Measurements from ENCODE around the gene PAQR7. TPM values are rescaled to one million over a fixed set of nuclear protein-coding genes. Genes with fewer than 3 reads are reported as not detected.

Gene PAQR7
- total RNA-seq, 1 donor from 2014 or later, result 12.6 TPM

GRCh38 chr1:25876693-25877077, 1.2 kb upstream of the PAQR7 start:
- TF ChIP-seq CTCF (IDR thresholded peaks at IDR 0.05; ENCODE audit: insufficient read depth, low read length, severe bottlenecking), result no peak
- no peak for FAIRE-seq

GRCh38 chr1:25875856-25876692, 566 bp upstream of the PAQR7 start:
- FAIRE-seq (no peak), DNase-seq (ENCODE audit: low read depth) (peak; percentile 71)
- Histone ChIP-seq H3K36me3 (ENCODE audit: control insufficient read depth, insufficient read depth, low read length) (no peaks in the 10 kb centered on the region), H3K27me3 (ENCODE audit: control insufficient read depth, insufficient read depth, low read length) (no peaks in the 10 kb centered on the region), H3K4me3 (ENCODE audit: low read depth, low read length) (peak overlapping the region; percentile 87)
- no peak for TF ChIP-seq CTCF (IDR thresholded peaks at IDR 0.05; ENCODE audit: insufficient read depth, low read length, severe bottlenecking)

More at GRCh38 chr1:25876693-25877077, 1.2 kb upstream of the PAQR7 start:
- no peak overlapping the region for H3K4me3 ChIP-seq (ENCODE audit: low read depth, low read length)
- no peaks in the 10 kb centered on the region for H3K36me3 ChIP-seq (ENCODE audit: control insufficient read depth, insufficient read depth, low read length)
- DNase-seq (ENCODE audit: low read depth), result no peak
- no peaks in the 10 kb centered on the region for H3K27me3 ChIP-seq (ENCODE audit: control insufficient read depth, insufficient read depth, low read length)

GRCh38 chr1:25874635-25875153, 814 bp downstream of the PAQR7 start:
- H3K4me3 ChIP-seq (ENCODE audit: low read depth, low read length), result peak overlapping the region; percentile 87
- FAIRE-seq, result no peak
- no peak for DNase-seq (ENCODE audit: low read depth)
- no peaks in the 10 kb centered on the region for H3K27me3 ChIP-seq (ENCODE audit: control insufficient read depth, insufficient read depth, low read length)
- H3K36me3 ChIP-seq (ENCODE audit: control insufficient read depth, insufficient read depth, low read length), result peaks cover 4% of the 10 kb centered on the region
- TF ChIP-seq CTCF (IDR thresholded peaks at IDR 0.05; ENCODE audit: insufficient read depth, low read length, severe bottlenecking), result no peak

GRCh38 chr1:25874209-25874608, 1.3 kb downstream of the PAQR7 start:
- no peak for DNase-seq (ENCODE audit: low read depth)
- Histone ChIP-seq H3K27me3 (ENCODE audit: control insufficient read depth, insufficient read depth, low read length) (no peaks in the 10 kb centered on the region), H3K4me3 (ENCODE audit: low read depth, low read length) (peak overlapping the region; percentile 87), H3K36me3 (ENCODE audit: control insufficient read depth, insufficient read depth, low read length) (peaks cover 4% of the 10 kb centered on the region)
- no peak for TF ChIP-seq CTCF (IDR thresholded peaks at IDR 0.05; ENCODE audit: insufficient read depth, low read length, severe bottlenecking)
- FAIRE-seq, result no peak

- Histone ChIP-seq H3K27me3 (ENCODE audit: control insufficient read depth, insufficient read depth, low read length) (no peaks in the 10 kb centered on the region), H3K4me3 (ENCODE audit: low read depth, low read length) (no peak overlapping the region), H3K36me3 (ENCODE audit: control insufficient read depth, insufficient read depth, low read length) (peaks cover 5% of the 10 kb centered on the region)
- TF ChIP-seq CTCF (IDR thresholded peaks at IDR 0.05; ENCODE audit: insufficient read depth, low read length, severe bottlenecking), result no peak
- DNase-seq (ENCODE audit: low read depth) (no peak), FAIRE-seq (no peak)
Measured at GRCh38 chr1:25873120-25873519, 2.4 kb downstream of the PAQR7 start.
